Esophagus muscularis mucosa (tissue), 4 donors: ENCODE results near the gene TMEM170B. TPM values are rescaled to one million over a fixed set of nuclear protein-coding genes. Genes with fewer than 3 reads are reported as not detected.
A peak's percentile ranks its signal among the peaks of the same experiment; 100 is the strongest.

Source experiments
- DNase-seq: peaks from one replicate; pipeline ENCODE4 v3.0.0-alpha.2; 2017; ENCODE audit errors: extremely low spot score
- H3K27ac ChIP-seq, 4 donors: fragments of 200-600 bp; sonication (generic); replicated peaks in 1 of 4; 1 replicate in 3 of 4; 2 replicates in 1 of 4; pipeline ENCODE4 v1.5.1; 2016 to 2019; ENCODE audit warnings: mild to moderate bottlenecking in 1 of 4
- H3K27me3 ChIP-seq, 4 donors: fragments of 200-600 bp; sonication (generic); one replicate each; pipeline versions ENCODE4 v1.5.1 to v1.6.0; 2016 to 2019
- H3K36me3 ChIP-seq, 4 donors: fragments of 200-600 bp; sonication (generic); one replicate each; pipeline ENCODE4 v1.5.1; 2016 to 2019
- H3K4me1 ChIP-seq, 4 donors: fragments of 200-600 bp; sonication (generic); one replicate each; pipeline ENCODE4 v1.5.1; 2016 to 2019
- H3K4me3 ChIP-seq, 4 donors: fragments of 200-600 bp; sonication (generic); 1 replicate in 2 of 4; 2 replicates in 2 of 4; pipeline ENCODE4 v1.5.1; 2016 to 2019; ENCODE audit warnings: mild to moderate bottlenecking in 4 of 4, moderate library complexity in 1 of 4
- H3K9me3 ChIP-seq, 4 donors: fragments of 200-600 bp; sonication (generic); 1 replicate in 3 of 4; 2 replicates in 1 of 4; pipeline ENCODE4 v1.5.1; 2016 to 2019
- CTCF ChIP-seq, 3 experiments: fragments of 200-600 bp in 2 of 3; fragments of 450-650 bp in 1 of 3; sonication (generic) in 2 of 3; IDR thresholded peaks; one replicate each; pipeline ENCODE4 v1.5.1; 2017 to 2019; ENCODE audit warnings: antibody characterized with exemption in 3 of 3, mild to moderate bottlenecking in 2 of 3, moderate library complexity in 1 of 3
- EP300 ChIP-seq: sonication (generic); formaldehyde crosslinking; IDR thresholded peaks from one replicate; pipeline ENCODE4 v1.6.1; 2017; ENCODE audit warnings: antibody characterized with exemption
- POLR2A ChIP-seq: fragments of 450-650 bp; IDR thresholded peaks from one replicate; pipeline ENCODE4 v1.6.1; 2017; ENCODE audit warnings: antibody characterized with exemption, moderate library complexity, mild to moderate bottlenecking, low read depth
- POLR2AphosphoS5 ChIP-seq, 2 donors: sonication (generic); formaldehyde crosslinking; IDR thresholded peaks; one replicate each; pipeline ENCODE4 v1.6.1; 2017; ENCODE audit warnings: antibody characterized with exemption in 2 of 2
- WGBS: methylation state at CpG from one replicate; pipeline ENCODE4 v1.1.5; 2018; 5-methylcytosine and 5-hydroxymethylcytosine counted together
- intact Hi-C: fragments of 100-400 bp; cut with DNase I; formaldehyde crosslinking; loops from one replicate; pipeline ENCODE4 v1.15.1; 2023
- total RNA-seq, 4 donors: library from RNA; depleted of rRNA; stranded (reverse); fragments of >200 nt; gene quantifications; one replicate each; pipeline versions ENCODE4 v1.1.0 to v1.2.1, GENCODE V29; 2016

The TMEM170B gene
- total RNA-seq, 4 donors from 2014 or later, result 5.4 to 8.6 (median 6.2) TPM

- Histone ChIP-seq H3K9me3 (no peaks in the 10 kb centered on the region), H3K36me3 (no peaks in the 10 kb centered on the region), H3K4me3 (no peak overlapping the region), H3K27me3 (no peaks in the 10 kb centered on the region), H3K4me1 (peaks cover 11 to 21% (median 13%) of the 10 kb centered on the region in 4 donors), H3K27ac (peak overlapping the region; percentile 15 to 66 (median 53))
- intact Hi-C loops, result no loop called here
- WGBS, result 91% methylated on average over 1 of the region's 1 CpG
- DNase-seq, result no peak
- TF ChIP-seq CTCF (IDR thresholded peaks at IDR 0.05) (no peak), POLR2AphosphoS5 (IDR thresholded peaks at IDR 0.05) (no peak), POLR2A (no peak), EP300 (no peak)
Measured at GRCh38 chr6:11613336-11613735, 75.8 kb downstream of the TMEM170B start.

GRCh38 chr6:11613858-11614257 lies 76.3 kb downstream of the TMEM170B start:
- Histone ChIP-seq H3K4me1 (peaks cover 8 to 21% (median 12%) of the 10 kb centered on the region in 4 donors), H3K36me3 (no peaks in the 10 kb centered on the region), H3K27me3 (no peaks in the 10 kb centered on the region), H3K9me3 (no peaks in the 10 kb centered on the region), H3K4me3 (no peak overlapping the region), H3K27ac (peak overlapping the region; percentile 15 to 66 (median 53))
- TF ChIP-seq POLR2A (no peak), CTCF (IDR thresholded peaks at IDR 0.05) (no peak), POLR2AphosphoS5 (IDR thresholded peaks at IDR 0.05) (no peak), EP300 (no peak)
- intact Hi-C loops, result no loop called here
- DNase-seq, result no peak
- 29% methylated on average over 4 of the region's 4 CpGs for WGBS

- Histone ChIP-seq H3K36me3 (no peaks in the 10 kb centered on the region), H3K9me3 (no peaks in the 10 kb centered on the region), H3K27me3 (no peaks in the 10 kb centered on the region), H3K4me1 (peaks cover 8 to 19% (median 12%) of the 10 kb centered on the region in 4 donors), H3K27ac (peak overlapping the region in 3 of 4 donors; percentile 49 to 66 (median 57)), H3K4me3 (no peak overlapping the region)
- TF ChIP-seq POLR2AphosphoS5 (IDR thresholded peaks at IDR 0.05) (peak; percentile 23 to 40), POLR2A (no peak), CTCF (IDR thresholded peaks at IDR 0.05) (no peak), EP300 (peak; percentile 31)
- intact Hi-C loops, result no loop called here
- no peak for DNase-seq
- 85% methylated on average over 10 of the region's 10 CpGs for WGBS
Measured at GRCh38 chr6:11614534-11615213, 77.1 kb downstream of the TMEM170B start.

- no peak overlapping the region for H3K4me3 ChIP-seq
- no peaks in the 10 kb centered on the region for H3K27me3 ChIP-seq
- no peaks in the 10 kb centered on the region for H3K36me3 ChIP-seq
- TF ChIP-seq POLR2AphosphoS5 (IDR thresholded peaks at IDR 0.05), result no peak
- no peak for TF ChIP-seq CTCF (IDR thresholded peaks at IDR 0.05)
- TF ChIP-seq EP300, result no peak
- no peak for TF ChIP-seq POLR2A
- intact Hi-C loops, result no loop called here
- WGBS, result 90% methylated on average over 5 of the region's 5 CpGs
- H3K27ac ChIP-seq, result peak overlapping the region in 1 of 4 donors; percentile 52
- peaks cover 3 to 15% (median 12%) of the 10 kb centered on the region in 4 donors for H3K4me1 ChIP-seq
- no peaks in the 10 kb centered on the region for H3K9me3 ChIP-seq
- no peak for DNase-seq
Measured at GRCh38 chr6:11615214-11615602, 77.7 kb downstream of the TMEM170B start.
